ENCODE results near the gene LUC7L.
"Not testable (repeated sequence)": the region's sequence is repeated elsewhere in the genome, so short reads cannot be mapped to it uniquely, and the experiment has no call there.

The LUC7L gene

DNA sequence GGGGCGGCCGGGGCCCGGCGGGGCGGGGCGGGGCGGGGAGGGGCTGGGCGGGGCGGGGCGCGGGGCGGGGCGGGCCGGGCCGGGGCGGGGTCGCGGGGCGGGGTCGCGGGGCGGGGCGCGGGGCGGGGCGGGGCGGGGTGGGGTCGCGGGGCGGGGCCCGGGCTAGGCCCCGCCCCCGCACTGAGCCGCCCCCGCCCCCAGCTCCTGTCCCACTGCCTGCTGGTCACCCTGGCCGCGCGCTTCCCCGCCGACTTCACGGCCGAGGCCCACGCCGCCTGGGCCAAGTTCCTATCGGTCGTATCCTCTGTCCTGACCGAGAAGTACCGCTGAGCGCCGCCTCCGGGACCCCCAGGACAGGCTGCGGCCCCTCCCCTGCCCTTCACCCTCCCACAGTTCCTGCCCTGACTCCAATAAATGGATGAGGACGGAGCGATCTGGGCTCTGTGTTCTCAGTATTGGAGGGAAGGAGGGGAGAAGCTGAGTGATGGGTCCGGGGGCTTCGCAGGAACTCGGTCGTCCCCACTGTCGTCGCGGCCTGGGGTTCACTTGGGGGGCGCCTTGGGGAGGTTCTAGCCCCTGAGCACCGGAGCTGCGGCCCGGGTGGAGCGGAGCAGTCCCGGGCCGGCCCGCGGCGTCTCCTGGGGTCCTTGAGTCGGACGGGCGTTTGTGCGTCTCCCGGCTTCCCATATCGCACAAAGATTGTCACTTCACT is 64.3 kb downstream of the LUC7L start:
- no peak for DNase-seq (ENCODE audit: low read depth, low spot score)
- Histone ChIP-seq H3K4me1 (ENCODE audit: control insufficient read depth, insufficient read depth, low read length) (peaks cover 10% of the 10 kb centered on the region), H3K4me3 (ENCODE audit: low read length) (peak overlapping the region; percentile 43; the same call in 1 of the 2 replicates), H3K27me3 (ENCODE audit: control insufficient read depth, insufficient read depth, low read length) (peaks cover 36% of the 10 kb centered on the region), H3K36me3 (ENCODE audit: control insufficient read depth, insufficient read depth, low read length) (no peaks in the 10 kb centered on the region), H3K9me3 (ENCODE audit: control insufficient read depth, insufficient read depth, low read length) (no peaks in the 10 kb centered on the region), H3K27ac (ENCODE audit: low read length) (no peak overlapping the region)
- no CpG with 5 or more reads among the region's 77 CpGs for WGBS (ENCODE audit: insufficient coverage, insufficient read length)

DNA sequence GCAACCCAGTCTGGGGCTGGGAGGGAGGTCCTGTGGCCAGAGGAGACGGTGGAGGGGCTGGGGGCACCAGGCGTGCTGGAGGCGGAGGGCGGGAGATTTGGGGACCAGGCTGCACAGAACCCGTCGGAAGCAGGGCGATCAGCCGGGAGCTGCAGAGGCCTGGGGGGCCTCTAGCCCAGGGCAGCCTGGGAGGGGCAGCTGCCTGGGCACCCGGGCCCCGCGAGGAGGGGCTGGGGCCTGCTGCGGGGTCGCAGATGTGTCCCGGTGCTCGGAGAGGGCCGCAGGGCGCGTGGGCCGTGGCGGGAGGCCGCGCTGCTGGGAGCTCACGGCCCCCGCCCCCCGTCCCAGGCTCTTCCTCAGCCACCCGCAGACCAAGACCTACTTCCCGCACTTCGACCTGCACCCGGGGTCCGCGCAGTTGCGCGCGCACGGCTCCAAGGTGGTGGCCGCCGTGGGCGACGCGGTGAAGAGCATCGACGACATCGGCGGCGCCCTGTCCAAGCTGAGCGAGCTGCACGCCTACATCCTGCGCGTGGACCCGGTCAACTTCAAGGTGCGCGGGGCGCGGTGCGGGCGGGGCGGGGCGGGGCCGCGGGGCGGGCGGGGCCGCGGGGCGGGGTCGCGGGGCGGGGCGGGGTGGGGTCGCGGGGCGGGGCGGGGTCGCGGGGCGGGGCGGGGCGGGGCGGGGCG is 65.0 kb downstream of the LUC7L start:
- not testable (repeated sequence) for H3K4me3 ChIP-seq (ENCODE audit: low read length); H3K9me3 ChIP-seq (ENCODE audit: control insufficient read depth, insufficient read depth, low read length); H3K36me3 ChIP-seq (ENCODE audit: control insufficient read depth, insufficient read depth, low read length); DNase-seq (ENCODE audit: low read depth, low spot score); H3K27ac ChIP-seq (ENCODE audit: low read length)
- no CpG with 5 or more reads among the region's 80 CpGs for WGBS (ENCODE audit: insufficient coverage, insufficient read length)
- Histone ChIP-seq H3K27me3 (ENCODE audit: control insufficient read depth, insufficient read depth, low read length) (peaks cover 36% of the 10 kb centered on the region), H3K4me1 (ENCODE audit: control insufficient read depth, insufficient read depth, low read length) (peaks cover 10% of the 10 kb centered on the region)

DNA sequence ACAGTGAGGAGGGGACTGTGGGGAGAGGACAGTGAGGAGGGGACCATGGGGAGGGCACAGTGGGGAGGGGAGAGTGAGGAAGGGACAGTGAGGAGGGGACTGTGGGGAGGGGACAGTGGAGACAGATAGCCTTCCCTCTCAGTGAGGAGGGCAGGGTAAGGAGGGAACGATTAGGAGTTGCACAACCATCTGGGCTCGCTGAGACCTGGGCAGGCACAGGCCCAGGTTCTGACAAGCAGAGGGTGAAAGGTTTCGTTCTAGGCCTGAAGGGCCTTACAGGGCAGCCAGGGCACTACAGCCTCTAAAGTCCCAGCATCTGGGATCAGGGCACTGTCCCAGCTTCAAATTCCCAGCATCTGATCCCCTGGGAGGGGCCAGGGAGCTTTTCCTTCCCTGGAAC is 65.6 kb downstream of the LUC7L start:
- no CpG with 5 or more reads among the region's 3 CpGs for WGBS (ENCODE audit: insufficient coverage, insufficient read length)

DNA sequence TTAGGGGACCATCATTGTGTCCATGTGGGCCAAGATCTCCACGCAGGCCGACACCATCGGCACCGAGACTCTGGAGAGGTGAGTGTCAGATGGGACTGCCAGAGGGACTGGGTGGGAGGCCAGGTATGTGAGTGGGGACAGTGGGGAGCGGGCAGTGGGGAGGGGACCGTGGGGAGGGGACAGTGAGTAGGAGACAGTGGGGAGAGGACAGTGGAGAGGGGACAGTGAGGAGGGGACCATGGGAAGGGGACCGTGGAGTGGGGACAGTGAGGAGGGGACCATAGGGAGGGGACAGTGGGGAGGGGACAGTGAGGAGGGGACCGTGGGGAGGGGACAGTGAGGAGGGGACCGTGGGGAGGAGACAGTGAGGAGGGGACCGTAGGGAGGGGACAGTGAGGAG is 66.1 kb downstream of the LUC7L start:
- not testable (repeated sequence) for DNase-seq (ENCODE audit: low read depth, low spot score); H3K36me3 ChIP-seq (ENCODE audit: control insufficient read depth, insufficient read depth, low read length); H3K9me3 ChIP-seq (ENCODE audit: control insufficient read depth, insufficient read depth, low read length); H3K4me3 ChIP-seq (ENCODE audit: low read length); H3K27ac ChIP-seq (ENCODE audit: low read length)
- Histone ChIP-seq H3K27me3 (ENCODE audit: control insufficient read depth, insufficient read depth, low read length) (peaks cover 33% of the 10 kb centered on the region), H3K4me1 (ENCODE audit: control insufficient read depth, insufficient read depth, low read length) (peaks cover 10% of the 10 kb centered on the region)
- no CpG with 5 or more reads among the region's 10 CpGs for WGBS (ENCODE audit: insufficient coverage, insufficient read length)

More for the DNA sequence above, 65.6 kb downstream of the LUC7L start:
- not testable (repeated sequence) for DNase-seq (ENCODE audit: low read depth, low spot score); H3K36me3 ChIP-seq (ENCODE audit: control insufficient read depth, insufficient read depth, low read length); H3K27ac ChIP-seq (ENCODE audit: low read length); H3K4me3 ChIP-seq (ENCODE audit: low read length); H3K9me3 ChIP-seq (ENCODE audit: control insufficient read depth, insufficient read depth, low read length)
- peaks cover 10% of the 10 kb centered on the region for H3K4me1 ChIP-seq (ENCODE audit: control insufficient read depth, insufficient read depth, low read length)
- peaks cover 36% of the 10 kb centered on the region for H3K27me3 ChIP-seq (ENCODE audit: control insufficient read depth, insufficient read depth, low read length)

DNA sequence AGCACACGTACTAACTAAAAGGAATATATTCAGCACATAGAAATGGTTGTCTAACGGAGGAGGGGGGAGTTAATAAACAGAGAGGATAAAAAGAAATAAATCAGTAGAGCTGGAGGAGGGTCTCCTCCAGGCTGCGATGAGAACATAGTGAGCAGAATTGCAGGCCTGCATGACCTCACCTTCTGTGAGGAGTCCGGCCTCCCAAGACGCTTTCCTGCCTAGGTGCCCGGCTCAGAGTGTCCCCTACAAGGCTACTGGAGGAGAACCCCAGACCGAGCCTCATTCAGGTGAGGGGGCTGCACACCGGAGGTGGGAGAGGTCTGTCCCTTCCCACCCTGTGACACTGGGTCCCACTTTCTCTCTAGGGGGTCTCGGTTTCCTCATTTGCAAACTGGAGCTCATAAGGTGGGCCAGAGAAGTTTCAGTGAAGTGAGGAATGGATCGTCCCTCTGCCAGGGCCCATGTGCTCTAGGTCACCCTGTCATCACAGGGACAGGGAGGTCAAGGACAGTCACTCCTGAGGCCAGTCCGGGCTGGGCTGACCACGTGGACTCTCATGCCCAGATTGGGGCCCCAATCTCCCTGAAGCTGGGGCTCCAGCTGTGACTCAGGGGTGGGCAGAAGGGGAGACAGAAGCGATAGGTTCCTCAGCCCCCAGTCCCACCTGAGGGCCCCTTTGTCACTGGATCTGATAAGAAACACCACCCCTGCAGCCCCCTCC is 66.8 kb downstream of the LUC7L start:
- no peak overlapping the region for H3K27ac ChIP-seq (ENCODE audit: low read length)
- peaks cover 27% of the 10 kb centered on the region for H3K27me3 ChIP-seq (ENCODE audit: control insufficient read depth, insufficient read depth, low read length)
- H3K9me3 ChIP-seq (ENCODE audit: control insufficient read depth, insufficient read depth, low read length) = no peaks in the 10 kb centered on the region
- 100% methylated on average over 1 of the region's 13 CpGs for WGBS (ENCODE audit: insufficient coverage, insufficient read length)
- H3K4me3 ChIP-seq (ENCODE audit: low read length) = no peak overlapping the region
- no peak for DNase-seq (ENCODE audit: low read depth, low spot score)
- H3K36me3 ChIP-seq (ENCODE audit: control insufficient read depth, insufficient read depth, low read length) = no peaks in the 10 kb centered on the region
- H3K4me1 ChIP-seq (ENCODE audit: control insufficient read depth, insufficient read depth, low read length) = peaks cover 10% of the 10 kb centered on the region

DNA sequence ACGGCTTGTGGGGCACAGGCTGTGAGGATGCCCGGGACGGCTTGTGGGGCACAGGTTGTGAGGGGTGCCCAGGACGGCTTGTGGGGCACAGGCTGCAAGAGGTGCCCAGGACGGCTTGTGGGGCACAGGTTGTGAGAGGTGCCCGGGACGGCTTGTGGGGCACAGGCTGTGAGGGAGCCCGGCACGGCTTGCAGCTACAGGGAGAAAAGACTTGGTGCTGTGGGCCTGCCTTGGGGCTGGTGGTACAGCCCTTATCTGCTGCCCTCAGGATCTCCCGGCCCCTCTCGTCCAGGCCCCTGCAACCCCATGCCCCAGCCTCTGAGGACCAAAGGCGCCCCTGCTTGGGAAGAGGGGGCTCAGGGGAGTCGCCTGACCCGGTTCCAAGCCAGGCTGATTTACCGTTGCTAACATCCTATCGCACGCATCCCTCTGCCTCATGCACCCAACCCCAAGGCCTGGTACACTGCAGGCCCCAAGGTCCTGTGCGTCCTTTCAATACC is 68.5 kb downstream of the LUC7L start:
- no peaks in the 10 kb centered on the region for H3K36me3 ChIP-seq (ENCODE audit: control insufficient read depth, insufficient read depth, low read length)
- no peak overlapping the region for H3K27ac ChIP-seq (ENCODE audit: low read length)
- DNase-seq (ENCODE audit: low read depth, low spot score) = no peak
- no peaks in the 10 kb centered on the region for H3K9me3 ChIP-seq (ENCODE audit: control insufficient read depth, insufficient read depth, low read length)
- WGBS (ENCODE audit: insufficient coverage, insufficient read length) = no CpG with 5 or more reads among the region's 18 CpGs
- H3K4me1 ChIP-seq (ENCODE audit: control insufficient read depth, insufficient read depth, low read length) = 0 out of 2 replicates have a peak, but pooled peaks cover 3% of the 10 kb centered on the region
- no peak overlapping the region for H3K4me3 ChIP-seq (ENCODE audit: low read length)
- peaks cover 10% of the 10 kb centered on the region for H3K27me3 ChIP-seq (ENCODE audit: control insufficient read depth, insufficient read depth, low read length)

DNA sequence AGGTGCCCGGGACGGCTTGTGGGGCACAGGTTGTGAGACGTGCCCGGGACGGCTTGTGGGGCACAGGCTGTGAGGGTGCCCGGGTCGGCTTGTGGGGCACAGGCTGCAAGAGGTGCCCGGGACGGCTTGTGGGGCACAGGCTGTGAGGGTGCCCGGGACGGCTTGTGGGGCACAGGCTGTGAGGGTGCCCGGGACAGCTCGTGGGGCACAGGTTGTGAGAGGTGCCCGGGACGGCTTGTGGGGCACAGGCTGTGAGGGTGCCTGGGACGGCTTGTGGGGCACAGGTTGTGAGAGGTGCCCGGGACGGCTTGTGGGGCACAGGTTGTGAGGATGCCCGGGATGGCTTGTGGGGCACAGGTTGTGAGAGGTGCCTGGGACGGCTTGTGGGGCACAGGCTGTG is 69.0 kb downstream of the LUC7L start:
- not testable (repeated sequence) for H3K36me3 ChIP-seq (ENCODE audit: control insufficient read depth, insufficient read depth, low read length); H3K27me3 ChIP-seq (ENCODE audit: control insufficient read depth, insufficient read depth, low read length); H3K9me3 ChIP-seq (ENCODE audit: control insufficient read depth, insufficient read depth, low read length); H3K4me1 ChIP-seq (ENCODE audit: control insufficient read depth, insufficient read depth, low read length); DNase-seq (ENCODE audit: low read depth, low spot score); H3K27ac ChIP-seq (ENCODE audit: low read length); H3K4me3 ChIP-seq (ENCODE audit: low read length)
- no CpG with 5 or more reads among the region's 20 CpGs for WGBS (ENCODE audit: insufficient coverage, insufficient read length)

DNA sequence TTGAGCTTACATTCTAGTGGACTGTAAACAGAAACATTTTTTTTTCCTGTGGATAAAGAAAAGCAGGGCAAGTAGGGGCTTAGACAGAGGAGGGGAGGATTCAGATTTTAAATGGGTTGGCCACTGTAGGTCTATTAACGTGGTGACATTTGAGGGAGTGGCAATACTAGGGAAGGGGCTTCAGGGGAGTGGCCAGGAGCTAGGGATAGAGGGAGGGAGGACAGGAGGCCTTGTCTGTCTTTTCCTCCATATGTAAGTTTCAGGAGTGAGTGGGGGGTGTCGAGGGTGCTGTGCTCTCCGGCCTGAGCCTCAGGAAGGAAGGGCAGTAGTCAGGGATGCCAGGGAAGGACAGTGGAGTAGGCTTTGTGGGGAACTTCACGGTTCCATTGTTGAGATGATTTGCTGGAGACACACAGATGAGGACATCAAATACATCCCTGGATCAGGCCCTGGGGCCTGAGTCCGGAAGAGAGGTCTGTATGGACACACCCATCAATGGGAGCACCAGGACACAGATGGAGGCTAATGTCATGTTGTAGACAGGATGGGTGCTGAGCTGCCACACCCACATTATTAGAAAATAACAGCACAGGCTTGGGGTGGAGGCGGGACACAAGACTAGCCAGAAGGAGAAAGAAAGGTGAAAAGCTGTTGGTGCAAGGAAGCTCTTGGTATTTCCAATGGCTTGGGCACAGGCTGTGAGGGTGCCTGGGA is 70.0 kb downstream of the LUC7L start:
- Histone ChIP-seq H3K9me3 (ENCODE audit: control insufficient read depth, insufficient read depth, low read length) (no peaks in the 10 kb centered on the region), H3K27ac (ENCODE audit: low read length) (no peak overlapping the region), H3K36me3 (ENCODE audit: control insufficient read depth, insufficient read depth, low read length) (no peaks in the 10 kb centered on the region), H3K4me3 (ENCODE audit: low read length) (no peak overlapping the region), H3K4me1 (ENCODE audit: control insufficient read depth, insufficient read depth, low read length) (no peaks in the 10 kb centered on the region), H3K27me3 (ENCODE audit: control insufficient read depth, insufficient read depth, low read length) (peaks cover 8% of the 10 kb centered on the region)
- WGBS (ENCODE audit: insufficient coverage, insufficient read length) = no CpG with 5 or more reads among the region's 6 CpGs
- no peak for DNase-seq (ENCODE audit: low read depth, low spot score)

DNA sequence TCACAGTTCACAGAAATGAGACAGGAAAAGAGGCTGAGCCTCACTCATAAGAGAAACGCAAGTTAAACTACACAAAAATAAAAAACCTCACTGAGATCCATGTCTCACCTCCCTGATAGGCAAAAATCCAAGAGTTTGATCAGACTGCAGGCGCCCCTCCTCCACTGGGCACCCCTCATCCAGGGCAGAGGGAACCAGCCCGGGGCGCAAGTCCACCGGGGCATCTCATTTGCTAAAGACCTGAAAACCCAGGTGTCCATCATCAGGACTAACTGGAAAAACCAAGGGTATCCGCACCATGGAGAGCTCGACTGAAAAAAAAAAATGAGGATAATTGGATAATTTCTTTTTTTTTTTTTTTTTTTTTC is 74.2 kb downstream of the LUC7L start:
- H3K4me3 ChIP-seq (ENCODE audit: low read length) = no peak overlapping the region

More for the DNA sequence above, 74.2 kb downstream of the LUC7L start:
- Histone ChIP-seq H3K4me1 (ENCODE audit: control insufficient read depth, insufficient read depth, low read length) (no peaks in the 10 kb centered on the region), H3K36me3 (ENCODE audit: control insufficient read depth, insufficient read depth, low read length) (no peaks in the 10 kb centered on the region), H3K27ac (ENCODE audit: low read length) (no peak overlapping the region), H3K27me3 (ENCODE audit: control insufficient read depth, insufficient read depth, low read length) (peaks cover 6% of the 10 kb centered on the region), H3K9me3 (ENCODE audit: control insufficient read depth, insufficient read depth, low read length) (no peaks in the 10 kb centered on the region)
- WGBS (ENCODE audit: insufficient coverage, insufficient read length) = no CpG with 5 or more reads among the region's 7 CpGs
- no peak for DNase-seq (ENCODE audit: low read depth, low spot score)
